H9 (cell line): ENCODE data around the gene PFDN5. TPM values are rescaled to one million over a fixed set of nuclear protein-coding genes. Genes with fewer than 3 reads are reported as not detected.

Experiments used
- DNase-seq: peaks from one replicate; pipeline ENCODE4 v3.0.0-alpha.2; 2017
- H2AFZ ChIP-seq: one replicate; pipeline ENCODE4 v1.6.1; 2013; ENCODE audit warnings: mild to moderate bottlenecking, low read length, control low read depth, moderate library complexity
- H2AK5ac ChIP-seq: 2 replicates; pipeline ENCODE4 v1.6.1; 2013; ENCODE audit warnings: low read length, control low read depth, mixed read lengths; ENCODE audit not compliant: insufficient read length
- H2BK120ac ChIP-seq: one replicate; pipeline ENCODE4 v1.6.1; 2013; ENCODE audit warnings: low read depth, mild to moderate bottlenecking, low read length, control low read depth, inconsistent platforms; ENCODE audit not compliant: poor library complexity, severe bottlenecking
- H2BK12ac ChIP-seq: 2 replicates; pipeline ENCODE4 v1.6.1; 2013; ENCODE audit warnings: low read length, control low read depth, mixed read lengths, low read depth; ENCODE audit not compliant: insufficient read length
- H2BK15ac ChIP-seq: 2 replicates; pipeline ENCODE4 v1.6.1; 2013; ENCODE audit warnings: low read depth, low read length, control low read depth
- H2BK20ac ChIP-seq: one replicate; pipeline ENCODE4 v1.6.1; 2013; ENCODE audit warnings: low read depth, mild to moderate bottlenecking, low read length, control low read depth, inconsistent platforms; ENCODE audit not compliant: poor library complexity, severe bottlenecking
- H2BK5ac ChIP-seq: 2 replicates; pipeline ENCODE4 v1.6.1; 2013; ENCODE audit warnings: low read length, control low read depth, mixed read lengths; ENCODE audit not compliant: insufficient read length
- H3K14ac ChIP-seq: 2 replicates; pipeline ENCODE4 v1.6.1; 2013; ENCODE audit warnings: low read length, control low read depth; ENCODE audit not compliant: insufficient read depth
- H3K18ac ChIP-seq: 2 replicates; pipeline ENCODE4 v1.6.1; 2013; ENCODE audit warnings: low read depth, mild to moderate bottlenecking, mixed read lengths, low read length, control low read depth; ENCODE audit not compliant: insufficient read length
- H3K23ac ChIP-seq: 2 replicates; pipeline ENCODE4 v1.6.1; 2013; ENCODE audit warnings: low read length, control low read depth, mixed read lengths, low read depth; ENCODE audit not compliant: insufficient read length
- H3K23me2 ChIP-seq: 2 replicates; pipeline ENCODE4 v1.6.1; 2013; ENCODE audit warnings: low read depth, mild to moderate bottlenecking, mixed read lengths, low read length, control low read depth; ENCODE audit not compliant: insufficient read length, poor library complexity, severe bottlenecking
- H3K27ac ChIP-seq: 2 replicates; pipeline ENCODE4 v1.5.1; 2013; ENCODE audit warnings: low read length, control low read depth, mixed read lengths, low read depth; ENCODE audit not compliant: insufficient read length
- H3K27me3 ChIP-seq: 2 replicates; pipeline ENCODE4 v1.6.1; 2013; ENCODE audit warnings: low read length, control low read depth, inconsistent platforms; ENCODE audit not compliant: insufficient read depth
- H3K4ac ChIP-seq: 2 replicates; pipeline ENCODE4 v1.6.1; 2013; ENCODE audit warnings: low read depth, mild to moderate bottlenecking, control low read depth, inconsistent platforms, low read length, moderate library complexity
- H3K4me1 ChIP-seq: 2 replicates; pipeline ENCODE4 v1.6.1; 2013; ENCODE audit warnings: low read length, control low read depth, inconsistent platforms; ENCODE audit not compliant: insufficient read depth
- H3K4me2 ChIP-seq: 2 replicates; pipeline ENCODE4 v1.6.1; 2013; ENCODE audit warnings: low read length, control low read depth, mixed read lengths; ENCODE audit not compliant: insufficient read length, insufficient read depth
- H3K56ac ChIP-seq: 2 replicates; pipeline ENCODE4 v1.6.1; 2013; ENCODE audit warnings: low read depth, mild to moderate bottlenecking, mixed read lengths, low read length, control low read depth; ENCODE audit not compliant: insufficient read length
- H3K79me1 ChIP-seq: 2 replicates; pipeline ENCODE4 v1.6.1; 2013; ENCODE audit warnings: low read depth, mild to moderate bottlenecking, moderate library complexity, low read length, control low read depth, inconsistent platforms; ENCODE audit not compliant: insufficient read depth, poor library complexity, severe bottlenecking
- H3K79me2 ChIP-seq: 2 replicates; pipeline ENCODE4 v1.6.1; 2013; ENCODE audit warnings: low read length, control low read depth, inconsistent platforms; ENCODE audit not compliant: insufficient read depth
- H3K9ac ChIP-seq: 2 replicates; pipeline ENCODE4 v1.6.1; 2013; ENCODE audit warnings: low read length, control low read depth, mixed read lengths; ENCODE audit not compliant: insufficient read length; ENCODE audit errors: extremely low read depth
- H3K9me3 ChIP-seq: one replicate; pipeline ENCODE4 v1.6.1; 2013; ENCODE audit warnings: low read depth, low read length, inconsistent platforms; ENCODE audit not compliant: control insufficient read depth
- H3T11ph ChIP-seq: one replicate; pipeline ENCODE4 v1.6.1; 2013; ENCODE audit warnings: mild to moderate bottlenecking, low read length, control low read depth, inconsistent platforms
- H4K20me1 ChIP-seq: one replicate; pipeline ENCODE4 v1.6.1; 2013; ENCODE audit not compliant: control insufficient read depth, insufficient read length, insufficient read depth
- H4K5ac ChIP-seq: 2 replicates; pipeline ENCODE4 v1.6.1; 2013; ENCODE audit warnings: low read depth, mild to moderate bottlenecking, mixed read lengths, low read length, control low read depth; ENCODE audit not compliant: insufficient read length
- H4K8ac ChIP-seq: replicated peaks from 2 replicates; pipeline ENCODE4 v1.6.1; 2013; ENCODE audit warnings: low read length, control low read depth, mixed read lengths, low read depth; ENCODE audit not compliant: insufficient read length
- H4K91ac ChIP-seq: 2 replicates; pipeline ENCODE4 v1.6.1; 2013; ENCODE audit warnings: low read depth, mild to moderate bottlenecking, moderate library complexity, mixed read lengths, low read length, control low read depth; ENCODE audit not compliant: insufficient read length
- H3K27ac Mint-ChIP-seq, 3 experiments: 2 replicates in 2 of 3; 3 replicates in 1 of 3; pipeline ENCODE4 v1.8.0; 2020 to 2021; ENCODE audit warnings: mixed read lengths in 3 of 3, mild to moderate bottlenecking in 1 of 3, moderate library complexity in 1 of 3
- H3K27me3 Mint-ChIP-seq: 2 replicates; pipeline ENCODE4 v1.8.0; 2021; ENCODE audit warnings: low read depth, mild to moderate bottlenecking, moderate library complexity, mixed read lengths
- H3K36me3 Mint-ChIP-seq, 3 experiments: 2 replicates in 2 of 3; 3 replicates in 1 of 3; pipeline ENCODE4 v1.8.0; 2020 to 2021; ENCODE audit warnings: low read depth in 3 of 3, mixed read lengths in 3 of 3; ENCODE audit not compliant: insufficient read depth in 1 of 3
- H3K4me1 Mint-ChIP-seq, 2 experiments: 2 replicates each; pipeline ENCODE4 v1.8.0; 2020; ENCODE audit warnings: mixed read lengths in 2 of 2
- H3K4me3 Mint-ChIP-seq, 2 experiments: 2 replicates in 1 of 2; 3 replicates in 1 of 2; pipeline ENCODE4 v1.8.0; 2020 to 2021; ENCODE audit warnings: mild to moderate bottlenecking in 2 of 2, mixed read lengths in 2 of 2, moderate library complexity in 1 of 2
- H3K9me3 Mint-ChIP-seq, 2 experiments: 2 replicates in 1 of 2; 3 replicates in 1 of 2; pipeline ENCODE4 v1.8.0; 2020; ENCODE audit warnings: mild to moderate bottlenecking in 2 of 2, mixed read lengths in 2 of 2, moderate library complexity in 1 of 2
- WGBS: extraction: QIAGEN DNeasy Blood & Tissue Kit; methylation state at CpG from one replicate; pipeline ENCODE4 v1.1.7; 2013; ENCODE audit warnings: missing lambda C conversion rate, low lambda C conversion rate, mixed read lengths; ENCODE audit not compliant: insufficient read length; ENCODE audit errors: extremely low coverage; 5-methylcytosine and 5-hydroxymethylcytosine counted together
- total RNA-seq: library from RNA; stranded (reverse); gene quantifications from 2 replicates; pipeline ENCODE4 v1.2.1, GENCODE V29; 2021
- TF ChIP-seq, protein P1 (sequence below): fragments of 200-600 bp; sonication (generic); conservative IDR thresholded peaks from 3 replicates; pipeline ENCODE4 v1.8.0; 2021; ENCODE audit warnings: antibody characterized with exemption, mild to moderate bottlenecking

PFDN5 gene
- total RNA-seq, 1 experiment from 2014 or later, result 285 TPM

DNA sequence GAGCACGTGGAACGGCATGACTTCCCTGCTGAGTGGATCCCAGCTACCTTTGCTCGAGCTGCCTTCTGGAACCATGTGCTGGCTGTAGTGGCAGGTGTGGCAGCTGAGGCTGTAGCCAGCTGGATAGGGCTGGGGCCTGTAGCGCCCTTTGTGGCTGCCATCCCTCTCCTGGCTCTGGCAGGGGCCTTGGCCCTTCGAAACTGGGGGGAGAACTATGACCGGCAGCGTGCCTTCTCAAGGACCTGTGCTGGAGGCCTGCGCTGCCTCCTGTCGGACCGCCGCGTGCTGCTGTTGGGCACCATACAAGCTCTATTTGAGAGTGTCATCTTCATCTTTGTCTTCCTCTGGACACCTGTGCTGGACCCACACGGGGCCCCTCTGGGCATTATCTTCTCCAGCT is 42.0 kb upstream of the PFDN5 start:
- no CpG with 5 or more reads among the region's 13 CpGs for WGBS
- no peak overlapping the region for H2BK120ac ChIP-seq
- H4K8ac ChIP-seq, result no peak overlapping the region
- H4K91ac ChIP-seq, result no peak overlapping the region
- H2AK5ac ChIP-seq, result no peak overlapping the region
- no peak overlapping the region for H3K4ac ChIP-seq
- H3K18ac ChIP-seq, result no peak overlapping the region
- no peaks in the 10 kb centered on the region; the same call in 1 of the 2 replicates for H3K27me3 Mint-ChIP-seq
- no peak overlapping the region for H3K4me2 ChIP-seq
- H3K79me1 ChIP-seq, result peaks cover 4% of the 10 kb centered on the region
- H3K56ac ChIP-seq, result no peak overlapping the region
- peaks cover 3% of the 10 kb centered on the region; the same call in 1 of the 2 replicates for H3K4me1 ChIP-seq
- no peak overlapping the region for H2BK15ac ChIP-seq
- H3K23me2 ChIP-seq, result peaks cover 14% of the 10 kb centered on the region
- peaks cover 18 to 19% of the 10 kb centered on the region in 2 experiments for H3K4me1 Mint-ChIP-seq
- no peak overlapping the region for H3K14ac ChIP-seq
- H2BK12ac ChIP-seq, result no peak overlapping the region
- H3K23ac ChIP-seq, result no peak overlapping the region
- H3K36me3 Mint-ChIP-seq, result peaks cover 3 to 6% (median 5%) of the 10 kb centered on the region in 3 experiments; a peak in 4 of 7 replicates
- H2AFZ ChIP-seq, result no peak overlapping the region
- H3K9ac ChIP-seq, result no peak overlapping the region
- H3K9me3 ChIP-seq, result no peaks in the 10 kb centered on the region
- H3K27ac Mint-ChIP-seq, result no peak overlapping the region
- H2BK5ac ChIP-seq, result no peak overlapping the region
- peaks cover 3% of the 10 kb centered on the region; the same call in 1 of the 2 replicates for H3K79me2 ChIP-seq
- H3T11ph ChIP-seq, result no peak overlapping the region
- H2BK20ac ChIP-seq, result no peak overlapping the region
- TF ChIP-seq, protein P1, sequence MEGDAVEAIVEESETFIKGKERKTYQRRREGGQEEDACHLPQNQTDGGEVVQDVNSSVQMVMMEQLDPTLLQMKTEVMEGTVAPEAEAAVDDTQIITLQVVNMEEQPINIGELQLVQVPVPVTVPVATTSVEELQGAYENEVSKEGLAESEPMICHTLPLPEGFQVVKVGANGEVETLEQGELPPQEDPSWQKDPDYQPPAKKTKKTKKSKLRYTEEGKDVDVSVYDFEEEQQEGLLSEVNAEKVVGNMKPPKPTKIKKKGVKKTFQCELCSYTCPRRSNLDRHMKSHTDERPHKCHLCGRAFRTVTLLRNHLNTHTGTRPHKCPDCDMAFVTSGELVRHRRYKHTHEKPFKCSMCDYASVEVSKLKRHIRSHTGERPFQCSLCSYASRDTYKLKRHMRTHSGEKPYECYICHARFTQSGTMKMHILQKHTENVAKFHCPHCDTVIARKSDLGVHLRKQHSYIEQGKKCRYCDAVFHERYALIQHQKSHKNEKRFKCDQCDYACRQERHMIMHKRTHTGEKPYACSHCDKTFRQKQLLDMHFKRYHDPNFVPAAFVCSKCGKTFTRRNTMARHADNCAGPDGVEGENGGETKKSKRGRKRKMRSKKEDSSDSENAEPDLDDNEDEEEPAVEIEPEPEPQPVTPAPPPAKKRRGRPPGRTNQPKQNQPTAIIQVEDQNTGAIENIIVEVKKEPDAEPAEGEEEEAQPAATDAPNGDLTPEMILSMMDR, result no peak
- H3K9me3 Mint-ChIP-seq, result no peaks in the 10 kb centered on the region
- H3K27me3 ChIP-seq, result no peaks in the 10 kb centered on the region
- DNase-seq, result no peak
- no peak overlapping the region for H4K5ac ChIP-seq
- H3K27ac ChIP-seq, result no peak overlapping the region
- H3K4me3 Mint-ChIP-seq, result peak overlapping the region; percentile 94 to 98; a peak in 4 of 5 replicates
- H4K20me1 ChIP-seq, result no peaks in the 10 kb centered on the region
